K562 (cell line): ENCODE results near the gene RNF32. TPM values are rescaled to one million over a fixed set of nuclear protein-coding genes. Genes with fewer than 3 reads are reported as not detected.

Source experiments
- ATF2 ChIP-seq: sonication (generic); formaldehyde crosslinking; IDR thresholded peaks from 2 replicates; pipeline ENCODE4 v1.8.1; 2022; ENCODE audit warnings: missing genetic modification reagents
- CAMTA2 ChIP-seq: fragments of 250-450 bp; sonication (Bioruptor Pico); conservative IDR thresholded peaks from 2 replicates; pipeline ENCODE4 v1.5.1; 2022
- ELF4 ChIP-seq: fragments of 450-650 bp; formaldehyde crosslinking; IDR thresholded peaks from 2 replicates; pipeline ENCODE4 v1.4.0; 2022; ENCODE audit warnings: missing genetic modification characterization
- ESRRB ChIP-seq: fragments of 250-450 bp; sonication (Bioruptor Pico); IDR thresholded peaks from 2 replicates; pipeline ENCODE4 v1.5.0; 2020; ENCODE audit warnings: mild to moderate bottlenecking, moderate library complexity, borderline replicate concordance
- FOXP1 ChIP-seq: sonication (generic); formaldehyde crosslinking; IDR thresholded peaks from 2 replicates; pipeline ENCODE4 v1.8.0; 2022; ENCODE audit warnings: mild to moderate bottlenecking, missing genetic modification reagents
- HLTF ChIP-seq: fragments of 450-650 bp; IDR thresholded peaks from 2 replicates; pipeline ENCODE4 v1.6.1; 2016
- HMGN3 ChIP-seq: IDR thresholded peaks from 2 replicates; pipeline ENCODE4 v1.6.1; 2011; ENCODE audit warnings: borderline replicate concordance, low read depth, mild to moderate bottlenecking, mixed read lengths, low read length; ENCODE audit not compliant: insufficient read length; ENCODE audit errors: extremely low read depth
- KDM4B ChIP-seq, 2 experiments: fragments of 450-650 bp in 1 of 2; sonication (generic) in 1 of 2; IDR thresholded peaks; 2 replicates each; pipeline ENCODE4 v1.6.1; 2016 to 2017; ENCODE audit warnings: borderline replicate concordance in 2 of 2, antibody characterized with exemption in 1 of 2, low read depth in 1 of 2, mild to moderate bottlenecking in 1 of 2
- L3MBTL2 ChIP-seq: fragments of 450-650 bp; IDR thresholded peaks from 2 replicates; pipeline ENCODE4 v1.6.1; 2016; ENCODE audit warnings: mild to moderate bottlenecking, moderate library complexity
- MCM2 ChIP-seq: fragments of 450-650 bp; IDR thresholded peaks from 2 replicates; pipeline ENCODE4 v1.6.1; 2017; ENCODE audit warnings: low read depth, mild to moderate bottlenecking
- MEIS2 ChIP-seq: fragments of 450-650 bp; IDR thresholded peaks from 2 replicates; pipeline ENCODE4 v1.6.1; 2014; ENCODE audit warnings: mild to moderate bottlenecking; ENCODE audit not compliant: partially characterized antibody
- NEUROD1 ChIP-seq: fragments of 150-350 bp; IDR thresholded peaks from 2 replicates; pipeline ENCODE4 v1.6.1; 2014; ENCODE audit warnings: borderline replicate concordance, low read length, low read depth; ENCODE audit not compliant: partially characterized antibody
- NFE2 ChIP-seq: IDR thresholded peaks from 2 replicates; pipeline ENCODE4 v1.6.1; 2014; ENCODE audit warnings: antibody characterized with exemption, low read depth
- POLR2AphosphoS2 ChIP-seq: IDR thresholded peaks from 2 replicates; pipeline ENCODE4 v1.6.1; 2012; ENCODE audit warnings: low read length, improper control_type of control experiment
- RBFOX2 ChIP-seq: fragments of 200-400 bp; formaldehyde crosslinking; IDR thresholded peaks from 2 replicates; pipeline ENCODE4 v1.6.1; 2017; ENCODE audit warnings: low read depth, mild to moderate bottlenecking, low read length, moderate library complexity
- RFX1 ChIP-seq: fragments of 450-650 bp; IDR thresholded peaks from 2 replicates; pipeline ENCODE4 v1.6.1; 2016; ENCODE audit warnings: mild to moderate bottlenecking, moderate library complexity
- RNF2 ChIP-seq: sonication (generic); IDR thresholded peaks from 2 replicates; pipeline ENCODE4 v1.6.1; 2016
- XRCC5 ChIP-seq: fragments of 200-400 bp; formaldehyde crosslinking; IDR thresholded peaks from 2 replicates; pipeline ENCODE4 v1.6.1; 2017; ENCODE audit warnings: low read depth, mild to moderate bottlenecking, low read length
- ZC3H11A ChIP-seq: IDR thresholded peaks from 2 replicates; pipeline ENCODE4 v1.6.1; 2012; ENCODE audit warnings: low read depth, low read length, improper control_type of control experiment
- ZNF274 ChIP-seq: IDR thresholded peaks from 2 replicates; pipeline ENCODE4 v1.6.1; 2011; ENCODE audit warnings: low read depth, mild to moderate bottlenecking, low read length, moderate library complexity, borderline replicate concordance
- ZNF354B ChIP-seq: fragments of 250-450 bp; sonication (Bioruptor Pico); IDR thresholded peaks from 2 replicates; pipeline ENCODE4 v1.4.0; 2020
- ZNF561 ChIP-seq: fragments of 450-650 bp; formaldehyde crosslinking; conservative IDR thresholded peaks from 2 replicates; pipeline ENCODE4 v1.4.0; 2020; ENCODE audit warnings: mild to moderate bottlenecking, moderate library complexity
- ZNF589 ChIP-seq: fragments of 200-800 bp; sonication (Bioruptor generic); IDR thresholded peaks from 2 replicates; pipeline ENCODE4 v1.6.1; 2016; ENCODE audit warnings: low read depth, missing genetic modification characterization, missing compliant biosample characterization
- polyA plus RNA-seq, 8 experiments: library from polyadenylated mRNA; depleted of rRNA in 4 of 8; stranded (reverse) in 5 of 8; unstranded in 3 of 8; fragments of >200 nt; fragmentation: Nextera tagmentation in 2 of 8; fragmentation: Illumina TruSeq in 1 of 8; extraction: Ambion mirVana in 2 of 8; extraction: Trizol in 1 of 8; gene quantifications; 2 replicates each; pipeline versions ENCODE4 v1.2.1 to v1.2.3, GENCODE V29; 2011 to 2014; ENCODE audit warnings: inconsistent platforms in 1 of 8, missing spikeins in 1 of 8
- total RNA-seq, 7 experiments: library from RNA; depleted of rRNA in 6 of 7; stranded (reverse); fragments of >200 nt in 6 of 7; fragmentation: Illumina TruSeq in 2 of 7; extraction: Trizol in 2 of 7; gene quantifications; 2 replicates each; pipeline versions ENCODE4 v1.2.1 to v1.2.3, GENCODE V29; 2011 to 2021; ENCODE audit warnings: low replicate concordance in 1 of 7
- TF ChIP-seq, protein P1 (sequence below): fragments of 450-650 bp; formaldehyde crosslinking; IDR thresholded peaks from 2 replicates; pipeline ENCODE4 v1.4.0; 2020; ENCODE audit warnings: mild to moderate bottlenecking, moderate library complexity
- TF ChIP-seq, protein P2 (sequence below): IDR thresholded peaks from 2 replicates; pipeline ENCODE4 v1.6.1; 2011; ENCODE audit warnings: borderline replicate concordance, low read depth, mild to moderate bottlenecking, moderate library complexity, low read length; ENCODE audit not compliant: insufficient read depth, poor library complexity, severe bottlenecking

The RNF32 gene
- total and polyA plus RNA-seq, 9 of the 15 experiments (the other 6 are each of a cell fraction or from before 2014, with no cell fraction given) = 2.6 to 7.0 (median 4.6) TPM

- TF ChIP-seq ATF2 (CRISPR knock-in tag) (peak; percentile 75; the same call in 1 of the 2 replicates), NFE2 (peak; percentile 40; the same call in 1 of the 2 replicates), ELF4 (CRISPR knock-in tag) (peak; percentile 79; the same call in 1 of the 2 replicates), HMGN3 (peak; percentile 53), FOXP1 (CRISPR knock-in tag) (peak; percentile 98), CAMTA2 (CRISPR knock-in tag) (0 out of 2 replicates have a peak, but pooled peaks have one; percentile 41), RFX1 (peak; percentile 99), HLTF (no peak), MCM2 (no peak), RNF2 (peak; percentile 90), ZNF589 (CRISPR knock-in tag) (peak; percentile 62; the same call in 1 of the 2 replicates), MEIS2 (peak; percentile 97), ZNF274 (no peak), KDM4B (IDR thresholded peaks at IDR 0.05; ENCODE audit: borderline replicate concordance in 2 of 2, low read depth in 1 of 2) (peak in 1 of 2 experiments; percentile 11; a peak in 2 of 4 replicates), L3MBTL2 (peak; percentile 100), ZNF354B (CRISPR knock-in tag) (0 out of 2 replicates have a peak, but pooled peaks have one; percentile 18), NEUROD1 (peak; percentile 84), ZC3H11A (peak; percentile 8; the same call in 1 of the 2 replicates), XRCC5 (no peak; the same call in 1 of the 2 replicates), POLR2AphosphoS2 (peak; percentile 77; the same call in 1 of the 2 replicates), RBFOX2 (peak; percentile 95), ZNF561 (CRISPR knock-in tag) (0 out of 2 replicates have a peak, but pooled peaks have one; percentile 55), ESRRB (CRISPR knock-in tag) (no peak)
- TF ChIP-seq, protein P1, sequence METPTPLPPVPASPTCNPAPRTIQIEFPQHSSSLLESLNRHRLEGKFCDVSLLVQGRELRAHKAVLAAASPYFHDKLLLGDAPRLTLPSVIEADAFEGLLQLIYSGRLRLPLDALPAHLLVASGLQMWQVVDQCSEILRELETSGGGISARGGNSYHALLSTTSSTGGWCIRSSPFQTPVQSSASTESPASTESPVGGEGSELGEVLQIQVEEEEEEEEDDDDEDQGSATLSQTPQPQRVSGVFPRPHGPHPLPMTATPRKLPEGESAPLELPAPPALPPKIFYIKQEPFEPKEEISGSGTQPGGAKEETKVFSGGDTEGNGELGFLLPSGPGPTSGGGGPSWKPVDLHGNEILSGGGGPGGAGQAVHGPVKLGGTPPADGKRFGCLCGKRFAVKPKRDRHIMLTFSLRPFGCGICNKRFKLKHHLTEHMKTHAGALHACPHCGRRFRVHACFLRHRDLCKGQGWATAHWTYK (CRISPR knock-in tag) = 0 out of 2 replicates have a peak, but pooled peaks have one; percentile 45
- TF ChIP-seq, protein P2, sequence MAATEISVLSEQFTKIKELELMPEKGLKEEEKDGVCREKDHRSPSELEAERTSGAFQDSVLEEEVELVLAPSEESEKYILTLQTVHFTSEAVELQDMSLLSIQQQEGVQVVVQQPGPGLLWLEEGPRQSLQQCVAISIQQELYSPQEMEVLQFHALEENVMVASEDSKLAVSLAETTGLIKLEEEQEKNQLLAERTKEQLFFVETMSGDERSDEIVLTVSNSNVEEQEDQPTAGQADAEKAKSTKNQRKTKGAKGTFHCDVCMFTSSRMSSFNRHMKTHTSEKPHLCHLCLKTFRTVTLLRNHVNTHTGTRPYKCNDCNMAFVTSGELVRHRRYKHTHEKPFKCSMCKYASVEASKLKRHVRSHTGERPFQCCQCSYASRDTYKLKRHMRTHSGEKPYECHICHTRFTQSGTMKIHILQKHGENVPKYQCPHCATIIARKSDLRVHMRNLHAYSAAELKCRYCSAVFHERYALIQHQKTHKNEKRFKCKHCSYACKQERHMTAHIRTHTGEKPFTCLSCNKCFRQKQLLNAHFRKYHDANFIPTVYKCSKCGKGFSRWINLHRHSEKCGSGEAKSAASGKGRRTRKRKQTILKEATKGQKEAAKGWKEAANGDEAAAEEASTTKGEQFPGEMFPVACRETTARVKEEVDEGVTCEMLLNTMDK = peak; percentile 25
Observed at GRCh38 chr7:156640257-156640948, at the start of gene RNF32 (continued).
